K562 (cell line): ENCODE results near the gene LYST. TPM values are rescaled to one million over a fixed set of nuclear protein-coding genes. Genes with fewer than 3 reads are reported as not detected.
A peak's percentile ranks its signal among the peaks of the same experiment; 100 is the strongest.

Source experiments
- DIDO1 ChIP-seq: fragments of 450-650 bp; IDR thresholded peaks from 2 replicates; pipeline ENCODE4 v1.6.1; 2016; ENCODE audit warnings: low read depth, missing biosample characterization, missing genetic modification characterization
- GTF2E2 ChIP-seq: fragments of 200-800 bp; sonication (Bioruptor generic); IDR thresholded peaks from 2 replicates; pipeline ENCODE4 v1.6.1; 2016; ENCODE audit warnings: missing genetic modification characterization, missing compliant biosample characterization
- HMBOX1 ChIP-seq: sonication (generic); IDR thresholded peaks from 2 replicates; pipeline ENCODE4 v1.6.1; 2016
- MITF ChIP-seq: IDR thresholded peaks from 2 replicates; pipeline ENCODE4 v1.6.1; 2014; ENCODE audit warnings: antibody characterized with exemption
- NKRF ChIP-seq: fragments of 450-650 bp; IDR thresholded peaks from 2 replicates; pipeline ENCODE4 v1.6.1; 2016; ENCODE audit warnings: borderline replicate concordance
- RBM17 ChIP-seq: fragments of 200-400 bp; formaldehyde crosslinking; IDR thresholded peaks from 2 replicates; pipeline ENCODE4 v1.6.1; 2017; ENCODE audit warnings: low read depth, mild to moderate bottlenecking, low read length, borderline replicate concordance
- RBM22 ChIP-seq: fragments of 200-400 bp; formaldehyde crosslinking; IDR thresholded peaks from 2 replicates; pipeline ENCODE4 v1.6.1; 2018; ENCODE audit warnings: low read length, low read depth; ENCODE audit not compliant: poor library complexity, severe bottlenecking
- SIN3A ChIP-seq, 2 experiments: fragments of 150-350 bp in 1 of 2; IDR thresholded peaks; 2 replicates each; pipeline ENCODE4 v1.6.1; 2011 to 2016; ENCODE audit warnings: borderline replicate concordance in 2 of 2, low read depth in 2 of 2, low read length in 2 of 2, mild to moderate bottlenecking in 2 of 2, moderate library complexity in 2 of 2; ENCODE audit not compliant: control insufficient read depth in 1 of 2
- SMAD4 ChIP-seq: fragments of 250-450 bp; sonication (Bioruptor Pico); conservative IDR thresholded peaks from 2 replicates; pipeline ENCODE4 v1.8.0; 2021; ENCODE audit warnings: inconsistent platforms, mild to moderate bottlenecking, moderate library complexity
- SMARCA4 ChIP-seq: fragments of 450-650 bp; IDR thresholded peaks from 2 replicates; pipeline ENCODE4 v1.6.1; 2016
- ZC3H4 ChIP-seq: sonication (generic); formaldehyde crosslinking; IDR thresholded peaks from 2 replicates; pipeline ENCODE4 v1.9.0; 2021; ENCODE audit warnings: missing genetic modification reagents, borderline replicate concordance
- ZNF12 ChIP-seq: sonication (generic); formaldehyde crosslinking; IDR thresholded peaks from 2 replicates; pipeline ENCODE4 v1.4.0; 2020; ENCODE audit warnings: mild to moderate bottlenecking, missing genetic modification reagents
- ZNF124 ChIP-seq: sonication (generic); formaldehyde crosslinking; IDR thresholded peaks from 2 replicates; pipeline ENCODE4 v1.8.1; 2022; ENCODE audit warnings: missing genetic modification reagents
- ZNF197 ChIP-seq: fragments of 200-800 bp; sonication (Bioruptor generic); IDR thresholded peaks from 2 replicates; pipeline ENCODE4 v1.6.1; 2016; ENCODE audit warnings: low read depth, missing genetic modification characterization, missing compliant biosample characterization
- ZNF280B ChIP-seq: fragments of 250-450 bp; sonication (Bioruptor Pico); IDR thresholded peaks from 2 replicates; pipeline ENCODE4 v1.5.1; 2021; ENCODE audit warnings: mild to moderate bottlenecking
- ZNF512 ChIP-seq: IDR thresholded peaks from 2 replicates; pipeline ENCODE4 v1.6.1; 2016; ENCODE audit warnings: missing genetic modification characterization, missing compliant biosample characterization
- polyA plus RNA-seq, 8 experiments: library from polyadenylated mRNA; depleted of rRNA in 4 of 8; stranded (reverse) in 5 of 8; unstranded in 3 of 8; fragments of >200 nt; fragmentation: Nextera tagmentation in 2 of 8; fragmentation: Illumina TruSeq in 1 of 8; extraction: Ambion mirVana in 2 of 8; extraction: Trizol in 1 of 8; gene quantifications; 2 replicates each; pipeline versions ENCODE4 v1.2.1 to v1.2.3, GENCODE V29; 2011 to 2014; ENCODE audit warnings: inconsistent platforms in 1 of 8, missing spikeins in 1 of 8
- total RNA-seq, 7 experiments: library from RNA; depleted of rRNA in 6 of 7; stranded (reverse); fragments of >200 nt in 6 of 7; fragmentation: Illumina TruSeq in 2 of 7; extraction: Trizol in 2 of 7; gene quantifications; 2 replicates each; pipeline versions ENCODE4 v1.2.1 to v1.2.3, GENCODE V29; 2011 to 2021; ENCODE audit warnings: low replicate concordance in 1 of 7

Gene LYST
- total and polyA plus RNA-seq, 9 of the 15 experiments (the other 6 are each of a cell fraction or from before 2014, with no cell fraction given): 0.73 to 2.4 (median 1.4) TPM

- TF ChIP-seq ZNF280B (CRISPR knock-in tag) (no peak), RBM17 (no peak), SMARCA4 (no peak), GTF2E2 (tag) (no peak), SIN3A (IDR thresholded peaks at IDR 0.05; ENCODE audit: borderline replicate concordance in 2 of 2, control insufficient read depth in 1 of 2, low read depth in 2 of 2, low read length in 2 of 2) (0 out of 4 replicates have a peak, but pooled peaks of 1 of the 2 experiments have one; percentile 14), ZNF12 (CRISPR knock-in tag) (no peak), NKRF (0 out of 2 replicates have a peak, but pooled peaks have one; percentile 45), DIDO1 (tag) (no peak), ZNF512 (no peak), RBM22 (peak; percentile 28), ZC3H4 (CRISPR knock-in tag) (no peak), ZNF197 (CRISPR knock-in tag) (no peak), HMBOX1 (no peak), SMAD4 (CRISPR knock-in tag) (0 out of 2 replicates have a peak, but pooled peaks have one; percentile 56), MITF (no peak; the same call in 1 of the 2 replicates), ZNF124 (CRISPR knock-in tag) (no peak)
These were observed at the start of gene LYST (continued) for GRCh38 chr1:235866205-235866912.
